HepG2 (cell line): Measurements from ENCODE around the gene NUP62.

Experiments used
- CHD2 ChIP-seq: IDR thresholded peaks from 2 replicates; pipeline ENCODE4 v1.6.1; 2011; ENCODE audit warnings: low read depth, low read length, improper control_type of control experiment
- FOXP1 ChIP-seq, 2 experiments: fragments of 450-650 bp in 1 of 2; IDR thresholded peaks; 2 replicates each; pipeline ENCODE4 v1.6.1; 2017 to 2018; ENCODE audit warnings: antibody characterized with exemption in 1 of 2
- MXD4 ChIP-seq: IDR thresholded peaks from 2 replicates; pipeline ENCODE4 v1.6.1; 2016; ENCODE audit warnings: mild to moderate bottlenecking, missing biosample characterization, missing genetic modification reagents
- POLR2AphosphoS5 ChIP-seq: IDR thresholded peaks from 2 replicates; pipeline ENCODE4 v1.6.1; 2012; ENCODE audit warnings: low read depth, low read length
- SRSF1 ChIP-seq: fragments of 200-400 bp; formaldehyde crosslinking; optimal IDR thresholded peaks from 2 replicates; pipeline ENCODE3; 2017; ENCODE audit warnings: mild to moderate bottlenecking, low read depth, low read length, moderate library complexity
- TAF1 ChIP-seq: sonication (generic); formaldehyde crosslinking; IDR thresholded peaks from 2 replicates; pipeline ENCODE4 v1.4.0; 2020; ENCODE audit warnings: missing genetic modification reagents
- ZNF549 ChIP-seq: sonication (generic); formaldehyde crosslinking; IDR thresholded peaks from 2 replicates; pipeline ENCODE4 v1.5.0; 2020; ENCODE audit warnings: missing genetic modification reagents
- ZSCAN31 ChIP-seq: sonication (generic); formaldehyde crosslinking; IDR thresholded peaks from 2 replicates; pipeline ENCODE4 v1.5.0; 2020; ENCODE audit warnings: low read depth, mild to moderate bottlenecking, missing genetic modification reagents
- TF ChIP-seq, protein P1 (sequence below): sonication (generic); formaldehyde crosslinking; IDR thresholded peaks from 2 replicates; pipeline ENCODE4 v1.4.0; 2020; ENCODE audit warnings: missing genetic modification reagents, borderline replicate concordance
- TF ChIP-seq, protein P2 (sequence below): sonication (generic); formaldehyde crosslinking; IDR thresholded peaks from 2 replicates; pipeline ENCODE4 v1.4.0; 2020; ENCODE audit warnings: missing genetic modification reagents
- TF ChIP-seq, protein P3 (sequence below): sonication (generic); formaldehyde crosslinking; IDR thresholded peaks from 2 replicates; pipeline ENCODE4 v1.9.0; 2021; ENCODE audit warnings: missing genetic modification reagents, borderline replicate concordance
- TF ChIP-seq, protein P4 (sequence below): sonication (generic); formaldehyde crosslinking; IDR thresholded peaks from 2 replicates; pipeline ENCODE4 v1.5.0; 2020; ENCODE audit warnings: mild to moderate bottlenecking, missing genetic modification reagents
- TF ChIP-seq, protein P5 (sequence below): sonication (generic); formaldehyde crosslinking; IDR thresholded peaks from 2 replicates; pipeline ENCODE4 v1.5.0; 2020; ENCODE audit warnings: mild to moderate bottlenecking, missing genetic modification reagents, moderate library complexity

- TF ChIP-seq CHD2 = no peak
- TF ChIP-seq, protein P1, sequence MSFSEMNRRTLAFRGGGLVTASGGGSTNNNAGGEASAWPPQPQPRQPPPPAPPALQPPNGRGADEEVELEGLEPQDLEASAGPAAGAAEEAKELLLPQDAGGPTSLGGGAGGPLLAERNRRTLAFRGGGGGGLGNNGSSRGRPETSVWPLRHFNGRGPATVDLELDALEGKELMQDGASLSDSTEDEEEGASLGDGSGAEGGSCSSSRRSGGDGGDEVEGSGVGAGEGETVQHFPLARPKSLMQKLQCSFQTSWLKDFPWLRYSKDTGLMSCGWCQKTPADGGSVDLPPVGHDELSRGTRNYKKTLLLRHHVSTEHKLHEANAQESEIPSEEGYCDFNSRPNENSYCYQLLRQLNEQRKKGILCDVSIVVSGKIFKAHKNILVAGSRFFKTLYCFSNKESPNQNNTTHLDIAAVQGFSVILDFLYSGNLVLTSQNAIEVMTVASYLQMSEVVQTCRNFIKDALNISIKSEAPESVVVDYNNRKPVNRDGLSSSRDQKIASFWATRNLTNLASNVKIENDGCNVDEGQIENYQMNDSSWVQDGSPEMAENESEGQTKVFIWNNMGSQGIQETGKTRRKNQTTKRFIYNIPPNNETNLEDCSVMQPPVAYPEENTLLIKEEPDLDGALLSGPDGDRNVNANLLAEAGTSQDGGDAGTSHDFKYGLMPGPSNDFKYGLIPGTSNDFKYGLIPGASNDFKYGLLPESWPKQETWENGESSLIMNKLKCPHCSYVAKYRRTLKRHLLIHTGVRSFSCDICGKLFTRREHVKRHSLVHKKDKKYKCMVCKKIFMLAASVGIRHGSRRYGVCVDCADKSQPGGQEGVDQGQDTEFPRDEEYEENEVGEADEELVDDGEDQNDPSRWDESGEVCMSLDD (CRISPR knock-in tag) = no peak
- no peak for TF ChIP-seq ZNF549
- TF ChIP-seq, protein P2, sequence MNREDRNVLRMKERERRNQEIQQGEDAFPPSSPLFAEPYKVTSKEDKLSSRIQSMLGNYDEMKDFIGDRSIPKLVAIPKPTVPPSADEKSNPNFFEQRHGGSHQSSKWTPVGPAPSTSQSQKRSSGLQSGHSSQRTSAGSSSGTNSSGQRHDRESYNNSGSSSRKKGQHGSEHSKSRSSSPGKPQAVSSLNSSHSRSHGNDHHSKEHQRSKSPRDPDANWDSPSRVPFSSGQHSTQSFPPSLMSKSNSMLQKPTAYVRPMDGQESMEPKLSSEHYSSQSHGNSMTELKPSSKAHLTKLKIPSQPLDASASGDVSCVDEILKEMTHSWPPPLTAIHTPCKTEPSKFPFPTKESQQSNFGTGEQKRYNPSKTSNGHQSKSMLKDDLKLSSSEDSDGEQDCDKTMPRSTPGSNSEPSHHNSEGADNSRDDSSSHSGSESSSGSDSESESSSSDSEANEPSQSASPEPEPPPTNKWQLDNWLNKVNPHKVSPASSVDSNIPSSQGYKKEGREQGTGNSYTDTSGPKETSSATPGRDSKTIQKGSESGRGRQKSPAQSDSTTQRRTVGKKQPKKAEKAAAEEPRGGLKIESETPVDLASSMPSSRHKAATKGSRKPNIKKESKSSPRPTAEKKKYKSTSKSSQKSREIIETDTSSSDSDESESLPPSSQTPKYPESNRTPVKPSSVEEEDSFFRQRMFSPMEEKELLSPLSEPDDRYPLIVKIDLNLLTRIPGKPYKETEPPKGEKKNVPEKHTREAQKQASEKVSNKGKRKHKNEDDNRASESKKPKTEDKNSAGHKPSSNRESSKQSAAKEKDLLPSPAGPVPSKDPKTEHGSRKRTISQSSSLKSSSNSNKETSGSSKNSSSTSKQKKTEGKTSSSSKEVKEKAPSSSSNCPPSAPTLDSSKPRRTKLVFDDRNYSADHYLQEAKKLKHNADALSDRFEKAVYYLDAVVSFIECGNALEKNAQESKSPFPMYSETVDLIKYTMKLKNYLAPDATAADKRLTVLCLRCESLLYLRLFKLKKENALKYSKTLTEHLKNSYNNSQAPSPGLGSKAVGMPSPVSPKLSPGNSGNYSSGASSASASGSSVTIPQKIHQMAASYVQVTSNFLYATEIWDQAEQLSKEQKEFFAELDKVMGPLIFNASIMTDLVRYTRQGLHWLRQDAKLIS (CRISPR knock-in tag) = no peak
- TF ChIP-seq FOXP1 (IDR thresholded peaks at IDR 0.05) = no peak
- TF ChIP-seq FOXP1 (CRISPR knock-in tag; IDR thresholded peaks at IDR 0.05) = no peak
- TF ChIP-seq ZSCAN31 (CRISPR knock-in tag) = no peak
- TF ChIP-seq MXD4 (CRISPR knock-in tag) = no peak
- TF ChIP-seq TAF1 (CRISPR knock-in tag) = no peak
- no peak for TF ChIP-seq SRSF1
- TF ChIP-seq POLR2AphosphoS5 = no peak
- TF ChIP-seq, protein P3, sequence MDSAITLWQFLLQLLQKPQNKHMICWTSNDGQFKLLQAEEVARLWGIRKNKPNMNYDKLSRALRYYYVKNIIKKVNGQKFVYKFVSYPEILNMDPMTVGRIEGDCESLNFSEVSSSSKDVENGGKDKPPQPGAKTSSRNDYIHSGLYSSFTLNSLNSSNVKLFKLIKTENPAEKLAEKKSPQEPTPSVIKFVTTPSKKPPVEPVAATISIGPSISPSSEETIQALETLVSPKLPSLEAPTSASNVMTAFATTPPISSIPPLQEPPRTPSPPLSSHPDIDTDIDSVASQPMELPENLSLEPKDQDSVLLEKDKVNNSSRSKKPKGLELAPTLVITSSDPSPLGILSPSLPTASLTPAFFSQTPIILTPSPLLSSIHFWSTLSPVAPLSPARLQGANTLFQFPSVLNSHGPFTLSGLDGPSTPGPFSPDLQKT (CRISPR knock-in tag) = no peak
- TF ChIP-seq, protein P4, sequence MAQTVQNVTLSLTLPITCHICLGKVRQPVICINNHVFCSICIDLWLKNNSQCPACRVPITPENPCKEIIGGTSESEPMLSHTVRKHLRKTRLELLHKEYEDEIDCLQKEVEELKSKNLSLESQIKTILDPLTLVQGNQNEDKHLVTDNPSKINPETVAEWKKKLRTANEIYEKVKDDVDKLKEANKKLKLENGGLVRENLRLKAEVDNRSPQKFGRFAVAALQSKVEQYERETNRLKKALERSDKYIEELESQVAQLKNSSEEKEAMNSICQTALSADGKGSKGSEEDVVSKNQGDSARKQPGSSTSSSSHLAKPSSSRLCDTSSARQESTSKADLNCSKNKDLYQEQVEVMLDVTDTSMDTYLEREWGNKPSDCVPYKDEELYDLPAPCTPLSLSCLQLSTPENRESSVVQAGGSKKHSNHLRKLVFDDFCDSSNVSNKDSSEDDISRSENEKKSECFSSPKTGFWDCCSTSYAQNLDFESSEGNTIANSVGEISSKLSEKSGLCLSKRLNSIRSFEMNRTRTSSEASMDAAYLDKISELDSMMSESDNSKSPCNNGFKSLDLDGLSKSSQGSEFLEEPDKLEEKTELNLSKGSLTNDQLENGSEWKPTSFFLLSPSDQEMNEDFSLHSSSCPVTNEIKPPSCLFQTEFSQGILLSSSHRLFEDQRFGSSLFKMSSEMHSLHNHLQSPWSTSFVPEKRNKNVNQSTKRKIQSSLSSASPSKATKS (CRISPR knock-in tag) = no peak
- TF ChIP-seq, protein P5, sequence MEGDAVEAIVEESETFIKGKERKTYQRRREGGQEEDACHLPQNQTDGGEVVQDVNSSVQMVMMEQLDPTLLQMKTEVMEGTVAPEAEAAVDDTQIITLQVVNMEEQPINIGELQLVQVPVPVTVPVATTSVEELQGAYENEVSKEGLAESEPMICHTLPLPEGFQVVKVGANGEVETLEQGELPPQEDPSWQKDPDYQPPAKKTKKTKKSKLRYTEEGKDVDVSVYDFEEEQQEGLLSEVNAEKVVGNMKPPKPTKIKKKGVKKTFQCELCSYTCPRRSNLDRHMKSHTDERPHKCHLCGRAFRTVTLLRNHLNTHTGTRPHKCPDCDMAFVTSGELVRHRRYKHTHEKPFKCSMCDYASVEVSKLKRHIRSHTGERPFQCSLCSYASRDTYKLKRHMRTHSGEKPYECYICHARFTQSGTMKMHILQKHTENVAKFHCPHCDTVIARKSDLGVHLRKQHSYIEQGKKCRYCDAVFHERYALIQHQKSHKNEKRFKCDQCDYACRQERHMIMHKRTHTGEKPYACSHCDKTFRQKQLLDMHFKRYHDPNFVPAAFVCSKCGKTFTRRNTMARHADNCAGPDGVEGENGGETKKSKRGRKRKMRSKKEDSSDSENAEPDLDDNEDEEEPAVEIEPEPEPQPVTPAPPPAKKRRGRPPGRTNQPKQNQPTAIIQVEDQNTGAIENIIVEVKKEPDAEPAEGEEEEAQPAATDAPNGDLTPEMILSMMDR (CRISPR knock-in tag) = no peak
Observed at GRCh38 chr19:49884109-49884508, 45.2 kb downstream of the NUP62 start.
